Stimulated activated CD8-positive, alpha-beta memory T cell treated with anti-CD3 and anti-CD28 coated beads, Interleukin-2, amount 100 ng/mL, for 48 hours (primary cell): ENCODE results near the gene DSCAML1.

Experiments used
- DNase-seq, 2 donors: peaks; one replicate each; pipeline ENCODE4 v3.0.0-alpha.2; 2020; ENCODE audit warnings: low read depth in 2 of 2

DSCAML1 gene

GRCh38 chr11:117697319-117697718 is 99.7 kb downstream of the DSCAML1 start:
- no peak for DNase-seq

GRCh38 chr11:117696540-117696939 is 100.5 kb downstream of the DSCAML1 start:
- DNase-seq: no peak

- no peak for DNase-seq
These were observed 103.7 kb downstream of the DSCAML1 start for GRCh38 chr11:117693344-117693743.

- no peak for DNase-seq
These were observed 105.5 kb downstream of the DSCAML1 start for GRCh38 chr11:117691516-117691915.

- no peak for DNase-seq
These were observed 105.8 kb downstream of the DSCAML1 start for GRCh38 chr11:117691218-117691514.

- no peak for DNase-seq
These were observed 106.4 kb downstream of the DSCAML1 start for GRCh38 chr11:117690484-117691217.

- no peak for DNase-seq
These were observed 108.7 kb downstream of the DSCAML1 start for GRCh38 chr11:117688255-117688797.

GRCh38 chr11:117687776-117688175 is 109.2 kb downstream of the DSCAML1 start:
- no peak for DNase-seq

GRCh38 chr11:117686711-117687110 is 110.3 kb downstream of the DSCAML1 start:
- DNase-seq: no peak

- no peak for DNase-seq
These were observed 111.5 kb downstream of the DSCAML1 start for GRCh38 chr11:117685566-117685965.

- no peak for DNase-seq
These were observed 112.3 kb downstream of the DSCAML1 start for GRCh38 chr11:117684731-117685130.

- DNase-seq: no peak
These were observed 112.9 kb downstream of the DSCAML1 start for GRCh38 chr11:117684111-117684510.

GRCh38 chr11:117681438-117681837 is 115.6 kb downstream of the DSCAML1 start:
- DNase-seq: no peak

- DNase-seq: no peak
These were observed 117.6 kb downstream of the DSCAML1 start for GRCh38 chr11:117679461-117679860.

- DNase-seq: no peak
These were observed 118.2 kb downstream of the DSCAML1 start for GRCh38 chr11:117678658-117679406.

- DNase-seq: no peak
These were observed 119.2 kb downstream of the DSCAML1 start for GRCh38 chr11:117677729-117678310.

- no peak for DNase-seq
These were observed 120.5 kb downstream of the DSCAML1 start for GRCh38 chr11:117676501-117676900.

- DNase-seq: no peak
These were observed 123.4 kb downstream of the DSCAML1 start for GRCh38 chr11:117673602-117674001.

GRCh38 chr11:117671370-117671769 is 125.6 kb downstream of the DSCAML1 start:
- DNase-seq: no peak

- DNase-seq: no peak
These were observed 126.1 kb downstream of the DSCAML1 start for GRCh38 chr11:117670924-117671323.

GRCh38 chr11:117670443-117670842 is 126.6 kb downstream of the DSCAML1 start:
- no peak for DNase-seq

- DNase-seq: no peak
These were observed 127.4 kb downstream of the DSCAML1 start for GRCh38 chr11:117669616-117670015.

GRCh38 chr11:117669062-117669461 is 128.0 kb downstream of the DSCAML1 start:
- DNase-seq: no peak
